GM13977 (cell line): ENCODE results near the gene RGMB.
A peak's percentile ranks its signal among the peaks of the same experiment; 100 is the strongest.

ENCODE experiments used
- DNase-seq: peaks from one replicate; pipeline ENCODE4 v3.0.0; 2012; ENCODE audit warnings: low spot score
- in situ Hi-C: fragments of 300-500 bp; cut with MboI; formaldehyde crosslinking; loops from one replicate; pipeline ENCODE4 v1.12.0; 2022; ENCODE audit warnings: low sequenced_read_pairs, low pct_unique_long_range_greater_than_20kb, mixed read lengths, inconsistent platforms; ENCODE audit not compliant: unreplicated experiment
- TF ChIP-seq, protein P1 (sequence below): IDR thresholded peaks from 2 replicates; pipeline ENCODE4 v1.5.1; 2012; ENCODE audit warnings: mild to moderate bottlenecking, control low read depth; ENCODE audit not compliant: insufficient read depth; ENCODE audit errors: extremely low read depth, missing control alignments

Gene RGMB

DNA sequence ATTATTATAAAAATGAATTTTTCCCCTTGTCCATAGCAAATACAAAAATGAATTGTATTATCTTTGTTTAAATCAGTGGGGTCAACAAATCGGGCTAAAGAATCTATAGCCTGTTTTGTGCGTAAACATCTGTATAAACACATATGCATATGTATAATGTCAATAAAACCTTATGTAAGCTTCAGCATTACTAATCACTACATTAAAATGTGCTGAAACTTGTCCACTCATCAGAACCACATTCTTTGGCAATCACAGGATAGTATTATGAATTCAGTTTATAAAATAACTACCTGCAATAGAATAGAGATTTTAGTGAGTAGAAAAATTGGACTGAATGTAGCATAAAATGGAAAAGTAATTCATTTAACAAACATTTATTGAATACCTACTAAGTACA, 30.6 kb downstream of the RGMB start:
- TF ChIP-seq, protein P1, sequence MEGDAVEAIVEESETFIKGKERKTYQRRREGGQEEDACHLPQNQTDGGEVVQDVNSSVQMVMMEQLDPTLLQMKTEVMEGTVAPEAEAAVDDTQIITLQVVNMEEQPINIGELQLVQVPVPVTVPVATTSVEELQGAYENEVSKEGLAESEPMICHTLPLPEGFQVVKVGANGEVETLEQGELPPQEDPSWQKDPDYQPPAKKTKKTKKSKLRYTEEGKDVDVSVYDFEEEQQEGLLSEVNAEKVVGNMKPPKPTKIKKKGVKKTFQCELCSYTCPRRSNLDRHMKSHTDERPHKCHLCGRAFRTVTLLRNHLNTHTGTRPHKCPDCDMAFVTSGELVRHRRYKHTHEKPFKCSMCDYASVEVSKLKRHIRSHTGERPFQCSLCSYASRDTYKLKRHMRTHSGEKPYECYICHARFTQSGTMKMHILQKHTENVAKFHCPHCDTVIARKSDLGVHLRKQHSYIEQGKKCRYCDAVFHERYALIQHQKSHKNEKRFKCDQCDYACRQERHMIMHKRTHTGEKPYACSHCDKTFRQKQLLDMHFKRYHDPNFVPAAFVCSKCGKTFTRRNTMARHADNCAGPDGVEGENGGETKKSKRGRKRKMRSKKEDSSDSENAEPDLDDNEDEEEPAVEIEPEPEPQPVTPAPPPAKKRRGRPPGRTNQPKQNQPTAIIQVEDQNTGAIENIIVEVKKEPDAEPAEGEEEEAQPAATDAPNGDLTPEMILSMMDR, result no peak
- in situ Hi-C loops, result no loop called here
- DNase-seq, result no peak

DNA sequence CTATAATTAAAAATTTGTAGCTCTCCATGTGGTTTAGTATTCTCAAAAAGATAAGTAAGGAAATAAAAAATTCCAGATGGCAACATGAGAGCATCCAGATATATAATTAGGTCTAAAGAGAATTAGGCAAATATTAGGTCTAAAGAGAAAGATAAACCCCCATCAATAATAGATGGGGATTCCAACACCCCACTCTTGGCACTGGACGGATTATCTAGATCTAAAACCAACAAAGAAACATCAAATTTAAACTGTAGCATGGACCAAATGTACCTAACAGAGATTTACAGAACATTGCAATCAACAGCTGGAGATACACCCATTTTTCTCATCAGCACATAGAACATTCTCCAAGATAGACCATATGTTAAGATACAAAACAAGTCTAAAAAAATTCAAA, 31.6 kb downstream of the RGMB start:
- in situ Hi-C loops, result no loop called here
- no peak for DNase-seq
- TF ChIP-seq, protein P1, result no peak

DNA sequence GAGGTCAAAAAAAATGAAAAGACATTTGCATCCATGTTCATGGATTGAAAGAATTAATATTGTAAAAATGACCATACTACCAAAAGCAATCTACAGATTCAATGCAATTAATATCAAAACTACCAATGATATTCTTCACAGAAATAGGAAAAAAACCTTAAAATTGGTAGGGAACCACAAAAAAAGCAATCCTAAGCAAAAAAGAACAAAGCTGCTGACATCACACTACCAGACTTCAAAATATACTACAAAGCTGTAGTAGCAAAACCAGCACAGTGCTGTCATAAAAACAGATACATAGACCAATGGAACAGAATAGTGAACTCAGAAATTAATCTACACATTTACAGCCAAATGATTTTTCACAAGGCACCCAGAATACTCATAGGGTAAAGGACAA, 34.3 kb downstream of the RGMB start:
- DNase-seq, result no peak
- in situ Hi-C loops, result no loop called here
- TF ChIP-seq, protein P1, result no peak

DNA sequence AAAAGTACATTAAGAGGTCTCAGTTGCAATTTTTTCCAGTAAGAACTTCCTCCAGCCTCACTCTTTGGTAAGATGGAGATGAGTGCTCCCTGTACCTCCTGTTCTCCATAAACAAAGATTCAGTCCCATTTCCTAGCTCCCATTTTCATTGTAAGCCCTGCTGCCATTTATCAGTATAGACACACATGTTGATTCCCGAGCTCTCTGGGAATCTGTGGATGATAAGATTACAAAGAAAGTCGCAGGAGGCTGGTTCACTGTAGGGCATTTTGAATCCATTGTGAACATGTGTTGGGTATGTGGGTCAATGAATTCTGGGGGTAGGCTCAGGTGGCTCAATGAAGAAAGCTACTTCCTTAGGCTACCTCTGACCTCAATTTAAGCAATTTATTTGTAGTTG, 36.7 kb downstream of the RGMB start:
- TF ChIP-seq, protein P1, result no peak
- DNase-seq, result no peak
- in situ Hi-C loops, result no loop called here

DNA sequence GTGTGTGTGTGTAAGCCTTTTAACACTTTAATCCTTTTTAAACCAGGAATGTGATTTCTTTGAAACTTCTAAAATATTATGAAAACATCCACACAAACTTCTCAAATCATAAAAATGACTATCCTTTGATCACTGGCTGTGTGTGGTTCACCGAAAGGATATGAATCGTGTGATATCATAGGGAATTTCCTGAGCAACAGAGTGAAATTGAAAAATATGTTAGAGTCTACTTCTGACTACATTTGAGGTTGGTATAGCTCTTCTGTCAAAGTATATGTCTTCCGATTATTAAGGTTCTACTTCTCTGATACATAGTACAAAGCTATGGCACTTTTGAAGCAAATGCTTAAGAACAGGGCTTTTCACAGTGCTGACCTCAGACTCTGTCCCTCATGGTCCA, 40.3 kb downstream of the RGMB start:
- TF ChIP-seq, protein P1, result no peak
- DNase-seq, result peak; percentile 32
- in situ Hi-C loops, result no loop called here

DNA sequence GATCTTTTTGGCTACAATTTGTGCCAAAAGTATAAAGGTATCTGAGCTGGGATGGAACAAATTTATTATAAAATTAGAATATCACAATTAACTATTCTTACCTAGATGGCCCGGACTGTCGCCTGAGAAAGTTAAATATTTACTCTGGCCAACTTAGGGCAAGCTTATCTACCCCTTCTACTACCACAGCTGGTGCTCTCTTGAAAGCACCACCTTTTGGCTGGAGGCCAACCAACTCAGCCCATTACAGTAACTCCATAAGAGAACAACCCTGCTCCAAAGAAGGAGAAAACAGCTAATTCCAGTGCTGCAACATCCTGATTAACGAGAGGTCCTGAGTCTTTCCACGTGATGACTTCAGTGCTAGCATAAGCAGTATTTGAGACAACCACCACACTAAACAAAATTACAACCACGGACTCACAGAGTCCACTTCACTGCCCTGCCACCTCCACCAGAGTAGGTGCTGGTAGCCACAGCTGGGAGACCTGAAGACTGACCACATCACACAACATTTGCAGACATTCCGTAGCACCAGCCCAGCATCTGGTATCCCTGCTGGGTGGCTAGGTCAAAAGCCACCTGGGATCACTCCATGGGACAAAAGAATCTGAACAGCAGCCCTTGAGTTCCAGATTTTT, 43.2 kb downstream of the RGMB start:
- TF ChIP-seq, protein P1, result no peak
- DNase-seq, result no peak
- in situ Hi-C loops, result no loop called here
